Panc1 (cell line): Measurements from ENCODE around the gene ARHGEF40. TPM values are rescaled to one million over a fixed set of nuclear protein-coding genes. Genes with fewer than 3 reads are reported as not detected.

Source experiments
- ATAC-seq: fragments of 200-7000 bp; cut with Tn5 transposase; 2 replicates; pipeline ENCODE4 v1.9.1; 2020; ENCODE audit warnings: mild to moderate bottlenecking, moderate library complexity
- BruUV-seq: library from RNA; stranded (reverse); fragments of 400-500 nt; replicated peaks from 2 replicates; lab custom pipeline; 2021; lab: Mats Ljungman, UMichigan
- CTCF ChIA-PET: fragments of 300-600 bp; sonication (Branson Sonifier 250); formaldehyde crosslinking; loops from one replicate; lab custom pipeline; 2022; ENCODE audit warnings: antibody characterized with exemption; lab: Charles Lee
- POLR2A ChIA-PET: fragments of 300-600 bp; sonication (Branson Sonifier 250); formaldehyde crosslinking; loops from one replicate; lab custom pipeline; 2022; ENCODE audit warnings: antibody characterized with exemption; lab: Charles Lee
- DNase-seq: peaks from one replicate; pipeline ENCODE4 v3.0.0-alpha.2; 2010; ENCODE audit warnings: low read depth, low spot score
- H3K27ac ChIP-seq: 2 replicates; pipeline ENCODE4 v1.5.1; 2011; ENCODE audit warnings: mild to moderate bottlenecking, low read length, inconsistent platforms
- H3K27me3 ChIP-seq: fragments of 200-500 bp; sonication (Bioruptor generic); 2 replicates; pipeline ENCODE4 v1.6.0; 2014; ENCODE audit warnings: low read length, inconsistent platforms; ENCODE audit not compliant: control insufficient read depth, insufficient read depth
- H3K36me3 ChIP-seq: fragments of 200-500 bp; sonication (Bioruptor generic); 2 replicates; pipeline ENCODE4 v1.5.1; 2014; ENCODE audit warnings: inconsistent platforms, mild to moderate bottlenecking, low read length, moderate library complexity; ENCODE audit not compliant: control insufficient read depth, insufficient read depth
- H3K4me1 ChIP-seq: 2 replicates; pipeline ENCODE4 v1.5.1; 2011; ENCODE audit warnings: inconsistent platforms, mild to moderate bottlenecking, low read length, moderate library complexity; ENCODE audit not compliant: control insufficient read depth, insufficient read depth
- H3K4me3 ChIP-seq, 2 experiments: 2 replicates each; pipeline ENCODE4 v1.5.1; 2011 to 2012; ENCODE audit warnings: low read depth in 2 of 2, low read length in 2 of 2, mild to moderate bottlenecking in 2 of 2, inconsistent platforms in 1 of 2, moderate library complexity in 1 of 2
- H3K9me3 ChIP-seq: fragments of 200-500 bp; sonication (Bioruptor generic); 2 replicates; pipeline ENCODE4 v1.5.1; 2014; ENCODE audit warnings: low read depth, mild to moderate bottlenecking, inconsistent platforms, low read length, moderate library complexity; ENCODE audit not compliant: control insufficient read depth, insufficient read depth
- CTCF ChIP-seq: fragments of 450-650 bp; IDR thresholded peaks from 2 replicates; pipeline ENCODE4 v1.5.1; 2017; ENCODE audit warnings: mild to moderate bottlenecking
- POLR2AphosphoS5 ChIP-seq: IDR thresholded peaks from 2 replicates; pipeline ENCODE4 v1.6.1; 2012; ENCODE audit warnings: mild to moderate bottlenecking, low read depth, low read length, moderate library complexity
- TCF7L2 ChIP-seq: IDR thresholded peaks from 2 replicates; pipeline ENCODE4 v1.6.1; 2011; ENCODE audit warnings: mild to moderate bottlenecking, low read depth, low read length, inconsistent platforms
- in situ Hi-C: cut with HindIII; loops from 2 replicates; pipeline ENCODE4 v1.10.0; 2016; ENCODE audit warnings: low sequenced_read_pairs, low pct_unique_long_range_greater_than_20kb
- intact Hi-C: fragments of 100-400 bp; cut with micrococcal nuclease; formaldehyde crosslinking; loops from one replicate; pipeline ENCODE4 v1.10.0; 2022; ENCODE audit not compliant: unreplicated experiment
- total RNA-seq: library from RNA; stranded (reverse); gene quantifications from one replicate; pipeline ENCODE4 v1.2.1, GENCODE V29; 2021; ENCODE audit not compliant: unreplicated experiment
- TF ChIP-seq, protein P1 (sequence below), 2 experiments: IDR thresholded peaks; 2 replicates each; pipeline ENCODE4 v1.6.1; 2011 to 2012; ENCODE audit warnings: low read depth in 2 of 2, control low read depth in 1 of 2, low read length in 1 of 2, mild to moderate bottlenecking in 1 of 2, moderate library complexity in 1 of 2; ENCODE audit not compliant: insufficient read depth in 1 of 2

The ARHGEF40 gene
- total RNA-seq, 1 experiment from 2014 or later, result 11.1 TPM

- Histone ChIP-seq H3K36me3 (no peaks in the 10 kb centered on the region), H3K4me3 (peak within 1 kb of the TSS; percentile 61 to 62), H3K27ac (peak within 1 kb of the TSS; percentile 69), H3K4me1 (peaks cover 8% of the 10 kb centered on the region), H3K9me3 (no peaks in the 10 kb centered on the region), H3K27me3 (no peaks in the 10 kb centered on the region)
- no peak for TF ChIP-seq POLR2AphosphoS5
- 0 out of 2 replicates have a peak, but pooled peaks have one; percentile 4 for TF ChIP-seq CTCF
- ATAC-seq (peak; percentile 65), DNase-seq (no peak)
- CTCF ChIA-PET, result no interaction called here
- BruUV-seq, result no TSS peak
- POLR2A ChIA-PET, result no interaction called here
- in situ Hi-C loops (no loop called here), intact Hi-C loops (no loop called here)
These were observed 28.2 kb downstream of the ARHGEF40 start, which contains the start of gene ZNF219 for GRCh38 chr14:21098076-21098891. TSS of gene ZNF219 (minus strand) at chr14:21098655. CDS start at chr14:21093591, 5,064 bp downstream.

DNA sequence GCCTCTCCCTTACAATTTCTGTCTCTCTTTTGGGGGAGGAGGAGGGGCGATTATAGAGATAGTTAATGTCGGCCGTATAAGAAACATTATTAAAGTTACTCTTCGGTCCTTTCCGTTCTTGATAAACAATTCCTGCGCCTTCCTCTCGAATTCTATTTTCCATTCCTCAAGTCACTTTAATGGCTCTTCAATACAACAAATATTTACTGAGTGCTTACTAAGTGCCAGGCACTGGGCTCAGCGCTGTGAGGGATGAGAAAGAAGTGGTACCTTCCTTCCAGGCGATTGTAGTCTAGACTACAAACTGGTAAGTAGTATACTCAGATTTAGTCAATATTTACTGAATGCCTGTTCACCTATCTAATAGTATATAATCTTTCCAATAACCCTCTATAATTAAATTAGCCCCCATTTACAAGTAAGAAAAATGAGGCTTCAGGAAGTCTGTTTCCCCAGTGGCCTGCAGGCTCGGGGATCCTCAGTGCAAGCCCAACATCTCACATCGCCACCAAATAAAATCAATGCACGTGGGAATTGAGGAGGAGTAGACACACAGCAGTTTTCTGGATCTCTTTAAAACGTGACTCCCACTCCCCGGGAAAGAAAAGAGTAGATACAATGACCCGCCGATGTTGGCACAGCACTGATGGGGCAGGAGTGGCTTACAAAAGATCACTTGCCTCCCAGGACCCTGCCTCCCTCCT, 28.9 kb downstream of the ARHGEF40 start:
- H3K9me3 ChIP-seq, result no peaks in the 10 kb centered on the region
- no TSS peak for BruUV-seq
- H3K27me3 ChIP-seq, result no peaks in the 10 kb centered on the region
- intact Hi-C loops, result no loop called here
- ChIA-PET POLR2A (no interaction called here), CTCF (interaction anchor here (0.6 kb wide), 1 partner anchor 34 kb away, joined by 3 read pairs; no protein-coding TSS in a partner anchor)
- H3K36me3 ChIP-seq, result no peaks in the 10 kb centered on the region
- H3K4me1 ChIP-seq, result peaks cover 8% of the 10 kb centered on the region
- TF ChIP-seq, protein P1, sequence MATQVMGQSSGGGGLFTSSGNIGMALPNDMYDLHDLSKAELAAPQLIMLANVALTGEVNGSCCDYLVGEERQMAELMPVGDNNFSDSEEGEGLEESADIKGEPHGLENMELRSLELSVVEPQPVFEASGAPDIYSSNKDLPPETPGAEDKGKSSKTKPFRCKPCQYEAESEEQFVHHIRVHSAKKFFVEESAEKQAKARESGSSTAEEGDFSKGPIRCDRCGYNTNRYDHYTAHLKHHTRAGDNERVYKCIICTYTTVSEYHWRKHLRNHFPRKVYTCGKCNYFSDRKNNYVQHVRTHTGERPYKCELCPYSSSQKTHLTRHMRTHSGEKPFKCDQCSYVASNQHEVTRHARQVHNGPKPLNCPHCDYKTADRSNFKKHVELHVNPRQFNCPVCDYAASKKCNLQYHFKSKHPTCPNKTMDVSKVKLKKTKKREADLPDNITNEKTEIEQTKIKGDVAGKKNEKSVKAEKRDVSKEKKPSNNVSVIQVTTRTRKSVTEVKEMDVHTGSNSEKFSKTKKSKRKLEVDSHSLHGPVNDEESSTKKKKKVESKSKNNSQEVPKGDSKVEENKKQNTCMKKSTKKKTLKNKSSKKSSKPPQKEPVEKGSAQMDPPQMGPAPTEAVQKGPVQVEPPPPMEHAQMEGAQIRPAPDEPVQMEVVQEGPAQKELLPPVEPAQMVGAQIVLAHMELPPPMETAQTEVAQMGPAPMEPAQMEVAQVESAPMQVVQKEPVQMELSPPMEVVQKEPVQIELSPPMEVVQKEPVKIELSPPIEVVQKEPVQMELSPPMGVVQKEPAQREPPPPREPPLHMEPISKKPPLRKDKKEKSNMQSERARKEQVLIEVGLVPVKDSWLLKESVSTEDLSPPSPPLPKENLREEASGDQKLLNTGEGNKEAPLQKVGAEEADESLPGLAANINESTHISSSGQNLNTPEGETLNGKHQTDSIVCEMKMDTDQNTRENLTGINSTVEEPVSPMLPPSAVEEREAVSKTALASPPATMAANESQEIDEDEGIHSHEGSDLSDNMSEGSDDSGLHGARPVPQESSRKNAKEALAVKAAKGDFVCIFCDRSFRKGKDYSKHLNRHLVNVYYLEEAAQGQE (IDR thresholded peaks at IDR 0.05; ENCODE audit: insufficient read depth in 1 of 2, low read depth in 2 of 2, low read length in 1 of 2), result no peak
- TF ChIP-seq TCF7L2, result no peak
- TF ChIP-seq POLR2AphosphoS5, result no peak
- in situ Hi-C loops, result no loop called here
- peak overlapping the region; percentile 61 to 62 for H3K4me3 ChIP-seq
- DNase-seq, result no peak
- H3K27ac ChIP-seq, result peak overlapping the region; percentile 69
- ATAC-seq, result no peak
